ENCODE results near the gene C19orf25. TPM values are rescaled to one million over a fixed set of nuclear protein-coding genes. Genes with fewer than 3 reads are reported as not detected.

The C19orf25 gene
- total RNA-seq, 2 donors from 2014 or later = 40.0 to 51.1 TPM

DNA sequence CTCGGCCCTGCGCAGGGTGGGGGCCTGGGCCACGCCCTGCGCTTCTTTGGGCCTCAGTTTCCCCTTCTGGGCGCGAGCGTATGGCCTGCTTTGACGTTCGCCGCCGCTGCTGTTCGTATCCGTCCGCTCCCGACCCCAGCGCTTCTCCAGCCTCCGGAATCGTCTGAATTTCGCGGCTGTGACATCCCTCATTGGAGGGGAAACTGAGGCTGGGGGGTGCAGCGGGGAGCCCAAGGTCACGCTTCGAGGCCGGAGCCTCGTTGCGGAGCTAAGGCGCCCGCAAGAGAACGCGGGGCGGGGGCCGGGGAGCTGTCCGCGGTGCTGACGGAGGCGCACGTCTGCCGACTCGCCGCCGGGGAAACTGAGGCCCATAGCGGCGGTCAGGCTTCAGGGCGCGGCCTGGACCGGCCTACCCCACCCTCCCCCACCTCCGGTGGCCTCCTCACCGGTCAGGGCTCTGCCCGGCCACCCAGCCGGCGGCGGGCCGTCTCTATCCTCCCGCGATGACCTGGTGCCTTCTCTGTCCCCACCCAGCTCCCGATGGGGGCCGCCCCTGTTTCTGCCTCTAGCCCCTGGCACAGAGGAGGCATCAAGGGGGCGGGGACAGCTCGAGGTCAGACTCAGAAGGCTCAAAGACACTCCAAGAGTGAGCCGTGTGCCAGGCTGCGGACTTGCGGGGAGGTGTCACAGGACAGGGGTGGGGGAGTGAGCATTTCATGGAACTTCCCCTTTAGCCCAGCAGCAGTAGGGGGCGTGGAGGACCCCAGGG, 32.1 kb downstream of the C19orf25 start:
- H3K36me3 Mint-ChIP-seq (ENCODE audit: low read depth) = peaks cover 9% of the 10 kb centered on the region
- peaks cover 63% of the 10 kb centered on the region for H3K27me3 Mint-ChIP-seq (ENCODE audit: insufficient read depth)
- TF ChIP-seq, protein P1, sequence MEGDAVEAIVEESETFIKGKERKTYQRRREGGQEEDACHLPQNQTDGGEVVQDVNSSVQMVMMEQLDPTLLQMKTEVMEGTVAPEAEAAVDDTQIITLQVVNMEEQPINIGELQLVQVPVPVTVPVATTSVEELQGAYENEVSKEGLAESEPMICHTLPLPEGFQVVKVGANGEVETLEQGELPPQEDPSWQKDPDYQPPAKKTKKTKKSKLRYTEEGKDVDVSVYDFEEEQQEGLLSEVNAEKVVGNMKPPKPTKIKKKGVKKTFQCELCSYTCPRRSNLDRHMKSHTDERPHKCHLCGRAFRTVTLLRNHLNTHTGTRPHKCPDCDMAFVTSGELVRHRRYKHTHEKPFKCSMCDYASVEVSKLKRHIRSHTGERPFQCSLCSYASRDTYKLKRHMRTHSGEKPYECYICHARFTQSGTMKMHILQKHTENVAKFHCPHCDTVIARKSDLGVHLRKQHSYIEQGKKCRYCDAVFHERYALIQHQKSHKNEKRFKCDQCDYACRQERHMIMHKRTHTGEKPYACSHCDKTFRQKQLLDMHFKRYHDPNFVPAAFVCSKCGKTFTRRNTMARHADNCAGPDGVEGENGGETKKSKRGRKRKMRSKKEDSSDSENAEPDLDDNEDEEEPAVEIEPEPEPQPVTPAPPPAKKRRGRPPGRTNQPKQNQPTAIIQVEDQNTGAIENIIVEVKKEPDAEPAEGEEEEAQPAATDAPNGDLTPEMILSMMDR (conservative IDR thresholded peaks at IDR 0.05) = no peak
- Histone ChIP-seq H3K4me3 (ENCODE audit: low read length) (peak overlapping the region; percentile 69), H3K36me3 (ENCODE audit: control insufficient read depth, insufficient read depth, low read length) (peaks cover 9% of the 10 kb centered on the region), H3K27ac (ENCODE audit: low read depth, low read length) (no peak overlapping the region), H3K27me3 (ENCODE audit: control insufficient read depth, insufficient read depth, low read length, poor library complexity, severe bottlenecking) (peaks cover 57% of the 10 kb centered on the region), H3K9ac (ENCODE audit: extremely low read depth, low read length, poor library complexity, severe bottlenecking) (no peak overlapping the region), H3K4me1 (ENCODE audit: control insufficient read depth, insufficient read depth, low read length) (no peaks in the 10 kb centered on the region), H3K9me3 (ENCODE audit: control insufficient read depth, low read length) (no peaks in the 10 kb centered on the region)
- H3K9me3 Mint-ChIP-seq = peaks cover 1% of the 10 kb centered on the region
- 6 to 7% methylated on average over 24 to 63 of the region's 63 CpGs for WGBS, 2 experiments (ENCODE audit: insufficient coverage in 1 of 2, insufficient read length in 1 of 2)
- no peak overlapping the region for H3K27ac Mint-ChIP-seq
- H3K4me1 Mint-ChIP-seq = no peaks in the 10 kb centered on the region
- peak; percentile 84 for DNase-seq
- H3K4me3 Mint-ChIP-seq = peak overlapping the region; percentile 54

DNA sequence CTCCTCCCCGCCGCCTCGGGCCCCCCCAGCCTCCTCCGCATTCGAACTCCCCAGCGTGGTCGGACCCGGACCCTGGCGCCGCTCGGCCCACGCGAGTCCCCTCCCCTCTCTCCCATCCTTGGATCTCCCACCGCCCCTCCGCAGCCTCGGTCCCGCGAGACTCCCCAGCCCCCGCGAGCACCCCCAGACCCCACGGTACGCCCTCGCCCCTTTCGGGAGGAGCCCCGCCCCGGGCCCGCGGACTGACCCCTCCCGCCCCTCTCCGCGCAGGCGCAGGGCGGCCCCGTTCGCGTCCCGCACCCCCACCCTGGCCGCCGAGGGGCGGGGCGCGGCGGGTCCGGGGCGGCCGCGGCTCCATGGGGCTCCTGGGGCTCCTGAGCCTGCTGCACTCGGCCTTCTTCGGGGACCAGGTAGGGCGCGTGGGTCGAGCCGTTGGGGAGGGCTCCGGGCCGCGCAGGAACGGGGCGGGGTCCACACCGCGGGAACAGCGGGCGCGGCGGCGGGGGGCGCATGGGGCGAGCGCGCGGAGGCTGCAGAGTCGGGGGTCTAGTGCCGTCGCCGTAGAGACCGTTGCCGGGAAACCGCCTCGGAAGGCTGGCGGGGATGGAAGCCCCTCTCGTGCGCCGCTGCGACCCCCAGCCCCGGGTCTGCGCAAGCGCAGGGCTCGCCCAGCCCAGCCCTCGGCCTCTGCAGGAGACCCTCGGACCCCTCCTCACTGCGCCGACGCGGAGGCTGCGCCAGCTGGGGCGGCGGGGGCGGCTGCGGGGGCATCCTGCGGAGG, 32.9 kb downstream of the C19orf25 start:
- peak; percentile 73 for DNase-seq
- Mint-ChIP-seq H3K27ac (no peak overlapping the region), H3K4me1 (no peaks in the 10 kb centered on the region), H3K36me3 (ENCODE audit: low read depth) (peaks cover 17% of the 10 kb centered on the region), H3K4me3 (peak overlapping the region; percentile 54), H3K27me3 (ENCODE audit: insufficient read depth) (peaks cover 55% of the 10 kb centered on the region), H3K9me3 (peaks cover 1% of the 10 kb centered on the region)
- TF ChIP-seq, protein P1 (conservative IDR thresholded peaks at IDR 0.05) = no peak
- peaks cover 17% of the 10 kb centered on the region for H3K36me3 ChIP-seq (ENCODE audit: control insufficient read depth, insufficient read depth, low read length)
- no peaks in the 10 kb centered on the region for H3K9me3 ChIP-seq (ENCODE audit: control insufficient read depth, low read length)
- WGBS, 2 experiments (ENCODE audit: insufficient coverage in 1 of 2, insufficient read length in 1 of 2) = 2% methylated on average over 19 to 93 of the region's 99 CpGs
- peak overlapping the region; percentile 70 for H3K27ac ChIP-seq (ENCODE audit: low read depth, low read length)
- H3K27me3 ChIP-seq (ENCODE audit: control insufficient read depth, insufficient read depth, low read length, poor library complexity, severe bottlenecking) = peaks cover 49% of the 10 kb centered on the region
- no peaks in the 10 kb centered on the region for H3K4me1 ChIP-seq (ENCODE audit: control insufficient read depth, insufficient read depth, low read length)
- peak overlapping the region; percentile 69 for H3K4me3 ChIP-seq (ENCODE audit: low read length)
- H3K9ac ChIP-seq (ENCODE audit: extremely low read depth, low read length, poor library complexity, severe bottlenecking) = no peak overlapping the region

DNA sequence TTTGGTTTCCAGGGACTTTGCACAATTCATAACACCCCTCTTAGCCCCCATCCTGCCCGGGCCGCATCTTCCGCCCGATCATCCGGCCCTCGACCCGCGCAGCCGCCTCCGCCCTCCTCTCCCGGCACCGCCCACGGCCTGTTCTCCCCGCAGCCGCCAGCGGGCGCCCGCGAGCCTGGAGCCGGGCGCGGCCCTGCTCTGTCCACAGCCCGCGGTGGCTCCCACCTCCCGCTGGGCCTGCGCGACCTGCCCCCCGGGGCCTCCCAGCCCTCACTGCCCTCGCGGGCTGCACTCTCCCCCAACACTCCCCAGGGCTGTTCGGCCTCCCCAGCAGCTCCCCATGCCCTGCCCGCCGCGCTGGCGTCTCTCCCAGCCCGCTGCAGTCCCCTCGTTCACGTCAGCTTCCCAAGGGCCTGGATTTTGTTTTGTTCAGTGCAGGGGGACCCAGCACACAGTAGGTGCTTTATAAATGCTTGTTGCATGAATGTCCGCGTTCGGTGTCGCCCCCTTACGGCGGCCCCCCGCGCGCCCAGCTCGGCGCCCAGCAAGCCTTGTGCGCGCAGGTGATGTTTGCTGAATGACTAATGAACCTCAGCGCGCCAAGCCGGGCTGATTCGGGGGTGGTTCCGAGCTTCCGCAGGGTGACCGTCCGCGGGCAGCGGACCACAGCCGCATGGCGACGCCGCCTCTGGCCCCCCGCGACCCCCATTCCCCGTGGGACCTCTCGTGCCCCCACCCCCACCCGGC, 33.7 kb downstream of the C19orf25 start:
- Histone ChIP-seq H3K4me1 (ENCODE audit: control insufficient read depth, insufficient read depth, low read length) (no peaks in the 10 kb centered on the region), H3K9ac (ENCODE audit: extremely low read depth, low read length, poor library complexity, severe bottlenecking) (no peak overlapping the region), H3K27me3 (ENCODE audit: control insufficient read depth, insufficient read depth, low read length, poor library complexity, severe bottlenecking) (peaks cover 42% of the 10 kb centered on the region), H3K27ac (ENCODE audit: low read depth, low read length) (peak overlapping the region; percentile 38), H3K4me3 (ENCODE audit: low read length) (peak overlapping the region; percentile 67), H3K9me3 (ENCODE audit: control insufficient read depth, low read length) (no peaks in the 10 kb centered on the region), H3K36me3 (ENCODE audit: control insufficient read depth, insufficient read depth, low read length) (peaks cover 25% of the 10 kb centered on the region)
- peaks cover 47% of the 10 kb centered on the region for H3K27me3 Mint-ChIP-seq (ENCODE audit: insufficient read depth)
- H3K4me3 Mint-ChIP-seq = peak overlapping the region; percentile 54
- H3K27ac Mint-ChIP-seq = no peak overlapping the region
- peaks cover 1% of the 10 kb centered on the region for H3K4me1 Mint-ChIP-seq
- DNase-seq = peak; percentile 92
- peaks cover 25% of the 10 kb centered on the region for H3K36me3 Mint-ChIP-seq (ENCODE audit: low read depth)
- WGBS, 2 experiments (ENCODE audit: insufficient coverage in 1 of 2, insufficient read length in 1 of 2) = 4% methylated on average over 25 to 65 of the region's 70 CpGs
- peaks cover 1% of the 10 kb centered on the region for H3K9me3 Mint-ChIP-seq
- TF ChIP-seq, protein P1 (conservative IDR thresholded peaks at IDR 0.05) = peak; percentile 96

All from endodermal cell (in vitro differentiated cells).